GM21825 (cell line): Measurements from ENCODE around the gene KCTD17.
A peak's percentile ranks its signal among the peaks of the same experiment; 100 is the strongest.

ENCODE experiments used
- ATAC-seq: cut with Tn5 transposase; IDR thresholded peaks from one replicate; pipeline ENCODE4 v1.9.1; 2021; ENCODE audit warnings: mild to moderate bottlenecking, moderate library complexity; ENCODE audit not compliant: unreplicated experiment

The KCTD17 gene, protein sequence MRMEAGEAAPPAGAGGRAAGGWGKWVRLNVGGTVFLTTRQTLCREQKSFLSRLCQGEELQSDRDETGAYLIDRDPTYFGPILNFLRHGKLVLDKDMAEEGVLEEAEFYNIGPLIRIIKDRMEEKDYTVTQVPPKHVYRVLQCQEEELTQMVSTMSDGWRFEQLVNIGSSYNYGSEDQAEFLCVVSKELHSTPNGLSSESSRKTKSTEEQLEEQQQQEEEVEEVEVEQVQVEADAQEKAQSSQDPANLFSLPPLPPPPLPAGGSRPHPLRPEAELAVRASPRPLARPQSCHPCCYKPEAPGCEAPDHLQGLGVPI

DNA sequence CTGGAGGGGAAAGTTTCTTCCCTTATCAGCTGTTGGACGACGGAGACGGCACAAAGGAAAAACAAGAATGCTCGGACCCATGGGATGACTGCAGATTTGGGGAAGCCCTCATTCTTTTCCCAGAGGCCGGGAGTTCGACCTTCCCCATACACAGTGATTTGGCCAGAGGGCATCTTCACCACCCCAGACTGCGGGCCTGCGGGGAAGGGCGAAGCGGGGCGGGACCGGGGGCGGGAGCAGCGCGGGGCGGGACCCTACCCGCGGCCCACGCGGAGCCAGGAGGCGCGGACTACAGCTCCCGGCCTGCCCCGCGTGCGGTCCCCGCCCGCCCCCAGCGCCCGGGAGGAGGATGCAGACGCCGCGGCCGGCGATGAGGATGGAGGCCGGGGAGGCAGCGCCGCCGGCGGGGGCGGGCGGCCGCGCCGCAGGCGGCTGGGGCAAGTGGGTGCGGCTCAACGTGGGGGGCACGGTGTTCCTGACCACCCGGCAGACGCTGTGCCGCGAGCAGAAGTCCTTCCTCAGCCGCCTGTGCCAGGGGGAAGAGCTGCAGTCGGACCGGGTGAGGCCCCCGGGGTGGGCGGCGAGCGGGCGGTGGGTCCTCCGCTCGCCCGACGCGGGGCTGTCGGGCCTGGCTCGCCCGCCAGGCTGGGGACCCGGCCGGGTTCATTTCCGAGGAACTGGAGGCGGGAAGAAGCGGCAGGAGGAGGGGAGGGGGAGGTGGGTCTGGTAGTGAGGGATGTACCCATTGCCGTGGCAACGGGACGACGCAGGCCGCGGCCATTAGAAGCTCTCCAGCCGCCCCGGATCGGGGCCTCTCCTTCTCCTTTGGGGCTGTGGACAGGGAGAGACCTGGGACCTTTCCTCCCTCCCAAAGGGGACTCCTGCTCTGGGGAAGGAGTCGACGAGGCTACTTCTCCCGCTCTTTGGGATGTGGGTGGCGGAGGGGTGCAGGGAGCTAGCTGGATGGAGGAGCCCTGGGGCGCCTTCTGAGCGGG lies at the start of gene KCTD17:
Gene KCTD17 (plus strand): TSS at position 352 of the 995 bp plus-strand sequence. CDS start 19 bp downstream, at position 371.
- peak; percentile 68 for ATAC-seq

DNA sequence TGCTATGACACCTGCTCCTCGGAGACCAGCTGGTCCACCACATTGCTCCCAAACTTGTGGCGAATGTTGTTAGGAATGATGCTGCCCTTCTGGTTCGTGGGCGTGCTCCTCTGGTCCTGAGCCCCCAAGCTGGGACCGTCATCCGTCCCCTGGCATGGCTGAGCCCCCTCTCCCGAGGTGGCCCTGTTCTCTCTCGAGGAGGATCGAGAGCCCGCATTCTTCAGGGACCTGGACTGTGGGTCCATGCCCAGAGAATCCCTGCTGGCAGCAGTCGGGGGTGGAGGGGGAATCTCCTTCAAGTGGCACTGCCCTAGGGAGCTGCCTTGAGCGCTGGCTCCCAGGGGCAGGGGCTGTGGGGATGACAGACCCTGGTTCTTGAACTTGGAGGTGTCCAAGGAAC lies 49.7 kb upstream of the KCTD17 start:
- no peak for ATAC-seq

DNA sequence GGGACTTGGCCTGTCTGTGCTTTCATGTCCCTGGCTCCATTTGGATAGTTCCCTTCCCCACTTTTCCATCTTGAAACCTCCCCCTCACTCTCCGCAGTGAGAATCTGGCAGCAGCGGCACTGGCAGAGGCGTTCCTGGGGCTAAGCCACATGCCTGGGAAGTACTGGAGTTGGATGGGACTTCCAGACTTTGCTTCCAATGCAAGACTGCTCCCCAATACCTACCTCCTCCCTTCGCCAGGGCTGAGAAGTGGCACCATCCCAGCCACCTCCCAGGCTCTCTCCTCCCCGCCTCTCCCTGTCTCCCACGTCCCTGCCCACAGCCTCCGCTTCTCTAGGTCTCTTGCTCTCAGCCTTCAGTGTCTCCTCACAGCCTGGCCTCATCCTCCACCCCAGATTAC lies 48.9 kb upstream of the KCTD17 start:
- ATAC-seq = no peak

DNA sequence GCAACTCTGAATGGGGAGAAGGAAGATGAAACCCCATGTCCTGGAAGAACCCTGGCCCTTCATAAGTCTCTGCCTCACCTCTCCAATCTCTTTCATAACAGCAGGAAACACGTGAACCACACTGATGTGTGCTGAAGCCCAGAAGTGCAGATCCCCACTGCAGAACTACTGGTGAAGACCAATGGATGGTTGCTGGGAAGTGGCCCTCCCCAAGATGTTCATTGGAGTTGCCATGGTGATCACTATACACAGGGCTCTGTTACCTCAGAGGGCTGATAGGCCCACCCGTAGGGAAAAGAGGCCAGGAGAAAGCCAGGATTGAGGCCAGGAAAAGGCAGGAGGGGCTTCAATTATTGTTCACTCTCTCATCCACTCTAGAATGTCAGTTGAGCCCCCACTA lies 43.9 kb upstream of the KCTD17 start:
- no peak for ATAC-seq

DNA sequence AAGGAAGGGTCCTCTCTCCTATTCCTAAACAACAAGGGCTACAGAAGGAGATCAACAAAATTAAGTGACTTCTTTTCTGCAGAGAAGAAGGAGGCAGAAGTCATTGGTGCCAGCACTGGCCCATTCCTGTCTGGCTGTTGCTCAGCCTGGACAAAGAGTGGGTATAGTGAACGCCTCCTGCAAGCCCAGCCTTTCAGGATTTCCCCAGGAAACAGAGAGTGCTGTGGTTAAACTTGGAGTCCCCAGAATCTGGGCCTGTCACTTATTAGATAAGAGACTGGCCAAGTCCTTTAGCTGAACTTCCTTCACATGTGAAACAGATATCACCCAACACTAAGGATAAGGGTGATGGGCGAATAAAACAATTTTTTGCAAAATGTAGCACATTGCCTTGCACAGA lies 43.2 kb upstream of the KCTD17 start:
- ATAC-seq = no peak

DNA sequence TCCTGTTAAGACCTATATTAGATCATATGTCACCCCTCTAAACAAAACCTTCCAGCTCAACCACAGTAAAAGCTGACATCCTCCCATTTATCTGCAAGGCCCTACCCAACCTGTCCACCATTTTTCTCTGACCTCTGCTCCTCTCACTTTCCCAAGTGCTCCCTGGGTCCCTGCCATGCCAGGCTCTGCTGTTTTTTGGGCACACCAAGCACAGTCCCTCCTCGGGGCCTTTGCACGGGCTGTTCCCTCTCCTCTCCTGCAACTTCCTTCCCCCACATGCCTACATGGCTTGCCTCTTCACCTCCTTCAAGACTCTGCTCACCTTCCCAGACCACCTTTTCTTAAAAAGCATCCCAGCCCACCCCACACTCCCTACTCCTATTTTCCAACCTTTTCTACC lies 42.1 kb upstream of the KCTD17 start:
- no peak for ATAC-seq

DNA sequence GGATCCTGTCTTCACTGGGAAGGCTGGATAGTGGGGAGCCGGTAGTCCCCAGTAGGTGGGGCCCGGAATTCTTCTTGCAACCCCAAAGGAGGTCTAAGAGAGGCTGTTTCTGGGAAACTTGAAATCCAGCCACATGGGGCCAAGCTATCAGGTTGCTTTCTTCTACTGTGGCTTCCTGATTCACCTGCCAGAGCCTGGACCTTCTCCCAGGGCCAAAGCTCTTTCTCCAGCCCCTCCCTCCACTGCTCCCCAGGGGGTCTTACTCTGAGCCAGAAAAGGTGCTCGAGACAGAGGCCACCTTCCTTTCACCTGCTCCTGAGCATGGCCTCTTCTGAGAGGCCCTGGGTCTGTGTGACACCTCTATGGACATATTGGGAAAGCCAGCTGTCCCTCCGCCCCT lies 41.4 kb upstream of the KCTD17 start:
- ATAC-seq = no peak

DNA sequence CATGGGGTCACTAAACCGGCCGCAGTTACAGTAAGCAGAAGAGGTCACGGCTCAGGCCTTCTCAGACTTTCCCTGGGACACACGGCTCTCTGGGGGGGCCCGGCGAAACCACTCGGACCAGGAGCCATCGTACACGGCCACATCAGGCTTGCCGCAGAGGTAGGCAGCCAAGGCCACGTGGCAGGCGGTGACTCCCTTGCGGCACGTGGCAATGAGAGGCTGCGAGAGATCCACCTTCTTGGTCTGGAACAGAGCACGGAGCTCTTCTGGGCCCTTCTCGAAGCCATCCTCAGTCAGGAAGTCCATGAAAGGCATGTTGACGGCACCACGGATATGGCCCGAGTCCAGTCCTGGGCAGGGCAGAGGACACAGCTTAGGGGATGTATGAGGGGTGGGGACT lies 40.6 kb upstream of the KCTD17 start:
- no peak for ATAC-seq

DNA sequence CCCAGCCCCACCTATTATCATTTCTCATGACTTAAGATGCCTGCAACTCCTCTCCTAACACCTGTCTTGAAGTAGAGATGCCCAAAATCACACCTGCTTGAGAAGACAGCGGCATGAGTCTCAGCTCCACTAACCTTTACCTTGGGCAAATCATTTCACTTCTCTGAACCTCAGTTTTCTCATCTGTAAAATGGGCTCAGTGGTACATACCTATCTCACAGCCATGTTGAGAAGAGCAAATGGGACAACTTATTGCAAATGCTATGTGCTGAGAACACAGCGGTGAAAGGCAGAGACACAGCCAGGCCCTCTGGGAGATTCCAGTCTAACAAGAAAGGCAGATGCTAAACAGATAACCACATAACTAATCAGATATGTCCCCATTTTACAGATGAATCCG lies 40.1 kb upstream of the KCTD17 start:
- no peak for ATAC-seq

DNA sequence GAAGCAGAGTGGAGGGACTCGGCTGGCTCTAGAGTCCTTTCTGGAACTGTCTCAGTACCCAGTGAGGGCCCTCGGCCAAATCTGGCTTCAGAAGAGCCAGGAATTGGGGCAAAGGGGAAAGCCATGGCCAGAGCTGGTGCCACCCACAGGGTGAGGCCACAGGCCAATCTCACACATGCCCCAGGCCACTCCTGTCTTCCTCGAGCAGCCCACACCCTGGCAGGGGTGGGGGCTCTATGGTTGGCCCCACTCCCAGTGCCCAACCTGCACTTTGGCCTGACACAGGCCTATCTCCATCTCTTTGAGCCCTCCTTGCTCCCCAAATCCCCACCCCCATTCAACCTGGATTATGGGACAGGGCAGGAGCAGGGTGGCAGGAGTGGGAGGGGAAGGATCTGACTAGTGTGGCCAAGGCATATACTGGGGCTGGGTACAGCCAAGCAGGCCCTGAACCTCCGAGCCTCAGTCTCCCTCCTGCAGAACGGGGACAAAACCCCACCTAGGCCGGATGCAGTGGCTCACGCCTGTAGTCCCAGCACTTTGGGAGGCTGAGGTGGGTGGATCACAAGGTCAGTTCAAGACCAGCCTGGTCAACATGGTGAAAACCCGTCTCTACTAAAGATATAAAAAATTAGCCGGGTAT lies 39.2 kb upstream of the KCTD17 start:
- no peak for ATAC-seq

DNA sequence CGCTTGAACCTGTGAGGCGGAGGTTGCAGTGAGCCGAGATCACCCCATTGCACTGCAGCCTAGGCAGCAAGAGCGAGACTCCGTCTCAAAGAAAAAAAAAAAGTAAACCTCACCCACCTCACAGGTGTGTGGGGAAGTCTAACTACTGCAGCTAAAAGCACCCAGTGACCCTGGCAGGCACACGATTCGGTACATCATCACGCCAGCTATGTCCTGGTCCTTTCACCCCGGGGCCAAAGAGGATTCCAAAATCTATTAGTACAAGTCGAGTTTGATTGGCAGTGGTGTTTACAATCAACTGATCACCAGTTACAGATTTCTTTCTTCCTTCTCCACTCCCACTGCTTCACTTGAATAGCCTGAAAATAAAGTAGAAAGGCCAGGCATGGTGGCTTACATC lies 38.6 kb upstream of the KCTD17 start:
- no peak for ATAC-seq

DNA sequence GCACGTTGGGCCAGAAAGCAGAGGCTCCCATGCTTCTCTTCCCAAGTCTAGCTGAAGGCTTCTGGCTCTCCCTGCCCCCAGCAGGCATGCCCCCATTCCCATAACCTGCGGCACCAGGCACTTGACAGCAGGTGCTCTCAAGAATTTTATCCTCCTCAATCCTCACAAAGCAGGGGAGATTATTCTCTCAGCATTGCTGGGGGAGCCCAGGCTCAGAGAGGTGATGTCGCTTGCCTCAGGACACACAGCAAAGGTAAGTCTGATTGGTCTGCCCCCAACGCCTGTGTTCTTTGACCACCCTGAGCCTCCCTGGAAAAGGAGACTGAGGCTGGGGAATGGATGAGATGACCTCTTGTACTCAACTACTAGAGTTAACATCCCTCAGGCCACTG lies 37.1 kb upstream of the KCTD17 start:
- no peak for ATAC-seq

DNA sequence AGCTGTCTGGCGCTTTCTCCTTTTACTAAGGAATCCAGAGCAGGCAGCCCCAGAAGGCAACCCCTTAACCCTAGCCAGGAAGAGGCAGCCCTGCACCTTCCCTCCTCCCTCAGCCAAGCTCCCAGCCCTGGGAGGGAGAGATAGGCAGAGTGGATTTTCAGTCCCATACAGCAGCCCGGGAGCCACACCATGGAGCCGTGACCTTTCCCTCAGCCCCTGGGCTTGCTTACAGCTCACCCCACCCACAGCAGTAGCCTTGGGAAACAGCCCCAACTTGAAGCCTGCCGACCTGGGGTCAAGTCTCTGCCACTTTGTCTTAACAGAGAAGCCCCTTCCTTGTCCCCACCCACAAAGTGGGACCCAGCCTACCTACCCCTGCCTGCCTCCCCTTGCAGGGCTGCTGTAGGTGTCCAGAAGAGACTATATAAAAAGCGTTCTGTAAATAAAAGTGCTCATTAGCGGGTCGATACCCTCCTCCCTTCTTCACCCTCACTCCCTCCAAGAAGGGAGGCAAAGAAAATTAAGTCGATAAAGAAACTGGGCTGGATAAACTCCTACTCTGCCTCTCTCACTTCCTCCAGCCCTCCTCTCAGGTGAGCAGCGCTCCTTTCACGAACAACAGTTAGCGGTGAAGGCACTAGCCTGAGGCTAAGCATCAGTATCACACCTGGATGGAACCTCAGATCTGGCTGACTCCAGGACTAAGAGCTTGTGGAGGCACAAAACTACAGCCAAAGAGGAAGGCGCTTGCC lies 36.5 kb upstream of the KCTD17 start:
- no peak for ATAC-seq

DNA sequence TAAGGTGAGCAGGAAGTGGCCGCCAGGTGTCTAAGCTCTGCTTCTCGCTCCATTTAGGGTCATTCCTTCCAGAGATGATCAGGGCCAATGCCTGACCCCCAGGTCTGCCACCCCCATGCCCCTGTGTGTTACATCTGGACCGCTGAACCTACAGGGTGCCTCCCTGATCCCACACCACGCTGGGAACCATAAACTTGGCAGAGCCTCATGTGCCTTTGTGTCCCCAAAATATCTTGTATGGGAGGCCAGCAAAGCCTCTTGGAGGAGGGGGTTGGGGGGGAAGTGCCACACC lies 36.0 kb upstream of the KCTD17 start:
- no peak for ATAC-seq

DNA sequence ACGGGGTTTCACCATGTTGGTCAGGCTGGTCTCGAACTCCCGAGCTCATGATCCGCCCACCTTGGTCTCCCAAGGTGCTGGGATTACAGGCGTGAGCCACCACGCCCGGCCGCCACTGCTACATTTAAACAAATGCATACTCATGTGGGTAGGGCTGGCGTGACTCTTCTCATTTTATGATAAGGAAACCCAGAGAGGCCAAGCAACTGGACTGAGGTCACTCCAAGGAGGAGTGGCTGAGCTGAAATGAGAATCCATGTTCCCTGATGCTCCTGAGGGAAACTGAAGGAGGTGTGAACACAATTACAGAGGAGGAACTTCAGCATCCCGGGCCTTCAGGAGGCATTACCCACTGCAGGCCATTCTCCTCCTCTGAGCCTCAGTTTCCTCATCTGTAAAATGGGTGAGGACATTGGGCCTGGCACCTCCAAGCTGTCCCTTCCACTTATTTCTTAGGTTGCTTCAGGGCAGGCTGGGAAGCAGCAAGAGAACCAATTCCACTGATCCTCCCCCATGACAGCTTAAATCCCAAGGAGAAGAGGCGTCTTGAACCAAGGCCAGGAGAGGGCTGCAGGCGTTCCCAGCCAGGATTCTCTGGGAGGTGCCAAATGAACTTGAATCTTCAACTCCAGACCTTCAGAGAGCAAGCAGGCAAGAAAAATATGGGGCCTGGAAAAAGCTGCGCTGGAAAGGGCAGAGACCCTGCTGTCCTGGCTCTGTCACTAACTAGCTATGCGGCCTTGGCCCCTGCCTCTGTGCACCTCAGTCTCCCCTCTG lies 35.2 kb upstream of the KCTD17 start:
- ATAC-seq = no peak

DNA sequence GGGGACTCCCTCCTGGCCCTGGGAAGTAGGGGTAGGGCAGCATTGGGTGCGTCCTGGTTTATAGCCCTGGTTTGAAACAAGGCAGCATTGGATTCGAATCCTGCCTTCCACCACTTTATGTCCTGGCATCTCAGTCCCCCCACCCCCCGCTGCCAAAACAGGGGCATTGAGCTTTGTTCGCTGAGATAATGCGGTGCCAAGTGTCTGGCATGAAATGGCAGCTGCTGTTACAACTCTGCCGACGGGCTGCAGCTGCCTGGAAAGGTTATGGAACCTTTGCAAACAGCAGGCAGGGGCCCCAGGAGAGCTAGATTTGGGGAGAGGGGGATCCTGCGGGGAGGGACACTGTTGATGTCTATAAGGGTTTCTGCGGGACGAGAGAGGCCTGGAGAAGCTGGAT lies 34.2 kb upstream of the KCTD17 start:
- ATAC-seq = no peak

DNA sequence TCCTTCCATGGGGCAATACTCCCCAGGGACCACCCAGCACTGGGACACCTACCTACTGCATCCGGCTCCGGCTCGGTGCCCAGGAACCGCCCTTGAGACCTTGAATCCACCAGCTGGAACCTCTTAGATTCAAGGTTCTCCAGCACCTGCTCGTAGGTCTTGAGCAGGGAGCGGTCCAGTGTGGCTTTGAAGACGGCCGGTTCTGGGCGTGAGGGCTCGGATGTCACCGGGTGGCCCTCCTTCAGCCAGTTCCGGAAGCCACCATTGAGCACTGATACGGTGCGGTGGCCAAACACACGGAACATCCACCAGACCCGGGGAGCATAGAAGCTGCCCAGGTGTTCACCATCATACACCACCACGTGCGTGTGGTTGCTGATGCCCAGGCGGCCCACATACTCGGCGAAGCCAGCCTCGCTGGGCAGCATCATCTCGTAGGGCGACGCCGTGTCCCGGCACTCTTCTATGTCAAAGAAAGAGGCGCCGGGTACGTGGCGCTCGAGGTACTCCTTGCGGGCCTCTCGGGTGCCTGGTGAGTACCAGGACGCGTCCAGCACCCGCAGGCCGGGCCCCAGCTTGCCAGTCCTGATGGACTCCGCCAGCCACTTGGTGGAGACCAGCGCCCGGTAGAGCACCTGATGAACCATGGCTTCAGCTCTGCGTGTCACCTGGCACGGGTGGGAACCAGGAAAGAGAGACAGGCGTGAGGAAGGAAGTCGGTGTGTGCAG lies 33.3 kb upstream of the KCTD17 start:
- ATAC-seq = no peak

DNA sequence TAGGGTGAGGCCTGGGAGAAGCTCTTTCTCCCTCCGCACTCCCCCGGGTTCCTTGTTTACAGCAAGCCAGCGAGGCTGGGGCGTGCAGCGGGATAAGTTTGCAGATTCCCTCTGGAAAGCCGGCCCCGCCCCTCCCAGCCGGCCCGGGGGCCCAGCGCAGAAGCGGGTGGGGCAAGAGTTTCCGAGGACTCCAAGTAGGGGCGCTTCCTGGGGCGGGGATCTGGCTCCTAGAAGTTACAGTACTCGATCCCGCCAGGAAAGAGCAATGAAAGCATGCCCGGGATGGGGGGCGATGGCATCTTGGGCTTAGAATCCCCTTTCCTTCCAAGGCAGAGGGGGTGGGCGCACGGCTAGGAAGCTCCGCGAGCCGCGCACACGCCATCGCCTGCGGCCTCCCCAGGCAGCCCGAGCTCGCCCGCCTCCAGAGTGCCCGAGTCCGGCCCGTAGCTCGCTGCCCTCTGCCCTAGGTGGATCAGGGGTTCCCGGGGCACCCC lies 32.7 kb upstream of the KCTD17 start:
- no peak for ATAC-seq
